GM12878 (cell line): ENCODE data around the gene NEK7. TPM values are rescaled to one million over a fixed set of nuclear protein-coding genes. Genes with fewer than 3 reads are reported as not detected.

Experiments used
- ATF2 ChIP-seq: IDR thresholded peaks from 2 replicates; pipeline ENCODE4 v1.6.1; 2012; ENCODE audit warnings: low read length, inconsistent platforms
- CBFB ChIP-seq: IDR thresholded peaks from 2 replicates; pipeline ENCODE4 v1.6.1; 2016; ENCODE audit warnings: antibody characterized with exemption, low read depth
- CBX3 ChIP-seq: fragments of 200-600 bp; sonication (generic); IDR thresholded peaks from 2 replicates; pipeline ENCODE4 v1.6.1; 2016; ENCODE audit warnings: low read depth, borderline replicate concordance
- CREM ChIP-seq: IDR thresholded peaks from 2 replicates; pipeline ENCODE4 v1.6.1; 2014; ENCODE audit warnings: antibody characterized with exemption, low read depth
- E4F1 ChIP-seq: fragments of 450-650 bp; IDR thresholded peaks from 2 replicates; pipeline ENCODE4 v1.6.1; 2018; ENCODE audit warnings: borderline replicate concordance, mild to moderate bottlenecking; ENCODE audit not compliant: partially characterized antibody
- EZH2 ChIP-seq: IDR thresholded peaks from 2 replicates; pipeline ENCODE4 v1.6.1; 2012; ENCODE audit warnings: low read depth, mild to moderate bottlenecking, control low read depth, inconsistent platforms, low read length, borderline replicate concordance; ENCODE audit not compliant: control insufficient read depth
- FOS ChIP-seq: IDR thresholded peaks from 3 replicates; pipeline ENCODE4 v1.6.1; 2011; ENCODE audit warnings: borderline replicate concordance; ENCODE audit not compliant: insufficient read length; ENCODE audit errors: extremely low read depth
- GABPA ChIP-seq: IDR thresholded peaks from 2 replicates; pipeline ENCODE4 v1.6.1; 2014; ENCODE audit warnings: antibody characterized with exemption, low read depth, mild to moderate bottlenecking, inconsistent platforms
- GATAD2B ChIP-seq: fragments of 450-650 bp; conservative IDR thresholded peaks from 2 replicates; pipeline ENCODE4 v1.6.1; 2017; ENCODE audit warnings: low read depth, mild to moderate bottlenecking, moderate library complexity
- HDAC2 ChIP-seq: fragments of 200-600 bp; sonication (generic); IDR thresholded peaks from 2 replicates; pipeline ENCODE4 v1.6.1; 2017
- MXI1 ChIP-seq: fragments of 150-350 bp; IDR thresholded peaks from 2 replicates; pipeline ENCODE4 v1.6.1; 2011; ENCODE audit warnings: low read depth, mild to moderate bottlenecking, inconsistent platforms, low read length, improper control_type of control experiment
- MYB ChIP-seq: fragments of 150-350 bp; IDR thresholded peaks from 2 replicates; pipeline ENCODE4 v1.6.1; 2014; ENCODE audit warnings: mild to moderate bottlenecking, low read depth, low read length, borderline replicate concordance
- MYC ChIP-seq: IDR thresholded peaks from 2 replicates; pipeline ENCODE4 v1.6.1; 2011; ENCODE audit warnings: mild to moderate bottlenecking, low read length, moderate library complexity, inconsistent platforms; ENCODE audit not compliant: insufficient read depth, insufficient replicate concordance, insufficient read length, severe bottlenecking
- NR2F1 ChIP-seq: fragments of 450-650 bp; conservative IDR thresholded peaks from 2 replicates; pipeline ENCODE4 v1.6.1; 2017; ENCODE audit warnings: mild to moderate bottlenecking
- RB1 ChIP-seq: fragments of 450-650 bp; formaldehyde crosslinking; IDR thresholded peaks from 2 replicates; pipeline ENCODE4 v1.6.1; 2017; ENCODE audit warnings: mild to moderate bottlenecking, borderline replicate concordance
- SREBF1 ChIP-seq: IDR thresholded peaks from 2 replicates; pipeline ENCODE4 v1.6.1; 2012; ENCODE audit warnings: mild to moderate bottlenecking, low read length
- YY1 ChIP-seq: IDR thresholded peaks from 2 replicates; pipeline ENCODE4 v1.6.1; 2011; ENCODE audit warnings: low read depth, mild to moderate bottlenecking, low read length
- ZNF687 ChIP-seq: fragments of 450-650 bp; IDR thresholded peaks from 2 replicates; pipeline ENCODE4 v1.6.1; 2017; ENCODE audit warnings: mild to moderate bottlenecking, moderate library complexity
- polyA plus RNA-seq, 11 experiments: library from polyadenylated mRNA; depleted of rRNA in 4 of 11; unstranded in 6 of 11; stranded (reverse) in 5 of 11; fragments of >200 nt; fragmentation: Nextera tagmentation in 4 of 11; fragmentation: Illumina TruSeq in 1 of 11; extraction: Ambion mirVana in 4 of 11; extraction: Trizol in 1 of 11; gene quantifications; 1 replicate in 1 of 11; 2 replicates in 10 of 11; pipeline versions ENCODE4 v1.2.1 to v1.2.3, GENCODE V29; 2011 to 2016; ENCODE audit warnings: inconsistent platforms in 2 of 11, missing spikeins in 2 of 11, low read depth in 1 of 11
- total RNA-seq, 4 experiments: library from RNA; depleted of rRNA in 3 of 4; stranded (reverse); fragments of >200 nt in 3 of 4; fragmentation: Illumina TruSeq in 1 of 4; extraction: Trizol in 1 of 4; gene quantifications; 2 replicates each; pipeline versions ENCODE4 v1.2.1 to v1.2.3, GENCODE V29; 2013 to 2021
- TF ChIP-seq, protein P1 (sequence below): fragments of 450-650 bp; IDR thresholded peaks from 2 replicates; pipeline ENCODE4 v1.6.1; 2017; ENCODE audit warnings: mild to moderate bottlenecking
- TF ChIP-seq, protein P2 (sequence below): fragments of 150-350 bp; IDR thresholded peaks from 2 replicates; pipeline ENCODE4 v1.6.1; 2014; ENCODE audit warnings: mild to moderate bottlenecking, low read depth, low read length

The NEK7 gene
- total and polyA plus RNA-seq, 10 of the 15 experiments (the other 5 are each of a cell fraction or from before 2014, with no cell fraction given) = 9.4 to 77.7 (median 24.0) TPM

GRCh38 chr1:198156745-198157240, at the start of gene NEK7 (continued):
- TF ChIP-seq ATF2 (no peak), E4F1 (no peak), RB1 (no peak), YY1 (peak; percentile 44; the same call in 1 of the 2 replicates), MYB (no peak), EZH2 (no peak), MYC (peak; percentile 28), MXI1 (no peak), GABPA (no peak), HDAC2 (no peak), GATAD2B (peak; percentile 90), FOS (no peak), CREM (no peak), CBFB (no peak), NR2F1 (peak; percentile 72; the same call in 1 of the 2 replicates), ZNF687 (peak; percentile 67), CBX3 (no peak), SREBF1 (no peak)
- TF ChIP-seq, protein P1, sequence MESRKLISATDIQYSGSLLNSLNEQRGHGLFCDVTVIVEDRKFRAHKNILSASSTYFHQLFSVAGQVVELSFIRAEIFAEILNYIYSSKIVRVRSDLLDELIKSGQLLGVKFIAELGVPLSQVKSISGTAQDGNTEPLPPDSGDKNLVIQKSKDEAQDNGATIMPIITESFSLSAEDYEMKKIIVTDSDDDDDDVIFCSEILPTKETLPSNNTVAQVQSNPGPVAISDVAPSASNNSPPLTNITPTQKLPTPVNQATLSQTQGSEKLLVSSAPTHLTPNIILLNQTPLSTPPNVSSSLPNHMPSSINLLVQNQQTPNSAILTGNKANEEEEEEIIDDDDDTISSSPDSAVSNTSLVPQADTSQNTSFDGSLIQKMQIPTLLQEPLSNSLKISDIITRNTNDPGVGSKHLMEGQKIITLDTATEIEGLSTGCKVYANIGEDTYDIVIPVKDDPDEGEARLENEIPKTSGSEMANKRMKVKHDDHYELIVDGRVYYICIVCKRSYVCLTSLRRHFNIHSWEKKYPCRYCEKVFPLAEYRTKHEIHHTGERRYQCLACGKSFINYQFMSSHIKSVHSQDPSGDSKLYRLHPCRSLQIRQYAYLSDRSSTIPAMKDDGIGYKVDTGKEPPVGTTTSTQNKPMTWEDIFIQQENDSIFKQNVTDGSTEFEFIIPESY = no peak
- TF ChIP-seq, protein P2, sequence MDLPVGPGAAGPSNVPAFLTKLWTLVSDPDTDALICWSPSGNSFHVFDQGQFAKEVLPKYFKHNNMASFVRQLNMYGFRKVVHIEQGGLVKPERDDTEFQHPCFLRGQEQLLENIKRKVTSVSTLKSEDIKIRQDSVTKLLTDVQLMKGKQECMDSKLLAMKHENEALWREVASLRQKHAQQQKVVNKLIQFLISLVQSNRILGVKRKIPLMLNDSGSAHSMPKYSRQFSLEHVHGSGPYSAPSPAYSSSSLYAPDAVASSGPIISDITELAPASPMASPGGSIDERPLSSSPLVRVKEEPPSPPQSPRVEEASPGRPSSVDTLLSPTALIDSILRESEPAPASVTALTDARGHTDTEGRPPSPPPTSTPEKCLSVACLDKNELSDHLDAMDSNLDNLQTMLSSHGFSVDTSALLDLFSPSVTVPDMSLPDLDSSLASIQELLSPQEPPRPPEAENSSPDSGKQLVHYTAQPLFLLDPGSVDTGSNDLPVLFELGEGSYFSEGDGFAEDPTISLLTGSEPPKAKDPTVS = no peak
